ENCODE data around the gene IRAK3.

DNA sequence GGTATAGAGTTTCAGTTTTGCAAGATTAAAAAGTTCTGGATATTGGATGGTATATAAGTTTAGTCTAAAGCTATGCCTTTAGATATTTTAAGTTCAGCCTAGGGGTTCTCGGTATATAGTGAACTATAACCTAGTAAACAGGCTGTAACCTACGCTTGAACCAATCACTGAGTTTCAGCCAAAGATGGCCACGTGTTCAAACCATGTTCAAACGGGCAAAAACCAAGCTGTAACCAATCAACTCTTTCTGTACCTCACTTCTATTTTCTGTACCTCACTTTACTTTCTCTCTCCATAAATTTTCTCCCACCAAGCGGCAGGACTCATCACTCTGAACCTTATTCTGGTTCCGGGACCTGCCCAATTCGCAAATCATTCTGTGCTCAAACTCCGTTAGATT lies 20.6 kb upstream of the IRAK3 start:
- TF ChIP-seq CTCF (IDR thresholded peaks at IDR 0.05): no peak
- TF ChIP-seq POLR2A (IDR thresholded peaks at IDR 0.05): no peak
- TF ChIP-seq POLR2AphosphoS5 (IDR thresholded peaks at IDR 0.05): no peak

All from gastroesophageal sphincter (tissue), 3 donors.